WTC11 (cell line): Measurements from ENCODE around the gene PTPRB.

Experiments used
- ATF1 ChIP-seq: sonication (generic); formaldehyde crosslinking; IDR thresholded peaks from 2 replicates; pipeline ENCODE4 v1.8.1; 2023; ENCODE audit warnings: mild to moderate bottlenecking, moderate library complexity, missing genetic modification reagents
- SP1 ChIP-seq: sonication (generic); formaldehyde crosslinking; conservative IDR thresholded peaks from 2 replicates; pipeline ENCODE4 v1.8.1; 2022; ENCODE audit warnings: missing genetic modification reagents
- ZNF138 ChIP-seq: sonication (generic); formaldehyde crosslinking; conservative IDR thresholded peaks from 2 replicates; pipeline ENCODE4 v1.8.1; 2022; ENCODE audit warnings: mild to moderate bottlenecking, moderate library complexity, missing genetic modification reagents
- TF ChIP-seq, protein P1 (sequence below): sonication (generic); formaldehyde crosslinking; IDR thresholded peaks from 2 replicates; pipeline ENCODE4 v1.8.1; 2023; ENCODE audit warnings: mild to moderate bottlenecking, missing genetic modification reagents, borderline replicate concordance
- TF ChIP-seq, protein P2 (sequence below): fragments of 200-600 bp; IDR thresholded peaks from 2 replicates; pipeline ENCODE4 v1.8.0; 2022; ENCODE audit warnings: antibody characterized with exemption

DNA sequence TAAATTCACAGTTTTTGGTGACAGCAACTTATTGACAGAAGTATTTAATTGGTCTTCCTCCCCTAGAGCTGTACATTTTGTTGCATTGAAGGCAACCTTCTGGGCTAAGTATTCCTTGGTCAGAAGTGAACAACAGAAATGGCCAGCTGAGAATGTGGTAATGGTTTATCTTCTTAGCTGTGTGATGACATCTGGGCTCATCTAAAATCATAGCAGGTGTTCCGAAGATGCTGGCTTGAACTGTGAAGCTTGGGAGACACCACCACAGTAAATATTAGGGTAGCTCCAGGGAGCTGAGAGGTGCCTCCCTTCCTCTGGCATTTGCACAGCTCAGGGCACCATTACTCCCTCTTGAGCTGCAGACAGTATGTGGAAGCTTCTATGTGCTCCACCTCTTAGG lies 3.7 kb upstream of the PTPRB start:
- TF ChIP-seq, protein P1, sequence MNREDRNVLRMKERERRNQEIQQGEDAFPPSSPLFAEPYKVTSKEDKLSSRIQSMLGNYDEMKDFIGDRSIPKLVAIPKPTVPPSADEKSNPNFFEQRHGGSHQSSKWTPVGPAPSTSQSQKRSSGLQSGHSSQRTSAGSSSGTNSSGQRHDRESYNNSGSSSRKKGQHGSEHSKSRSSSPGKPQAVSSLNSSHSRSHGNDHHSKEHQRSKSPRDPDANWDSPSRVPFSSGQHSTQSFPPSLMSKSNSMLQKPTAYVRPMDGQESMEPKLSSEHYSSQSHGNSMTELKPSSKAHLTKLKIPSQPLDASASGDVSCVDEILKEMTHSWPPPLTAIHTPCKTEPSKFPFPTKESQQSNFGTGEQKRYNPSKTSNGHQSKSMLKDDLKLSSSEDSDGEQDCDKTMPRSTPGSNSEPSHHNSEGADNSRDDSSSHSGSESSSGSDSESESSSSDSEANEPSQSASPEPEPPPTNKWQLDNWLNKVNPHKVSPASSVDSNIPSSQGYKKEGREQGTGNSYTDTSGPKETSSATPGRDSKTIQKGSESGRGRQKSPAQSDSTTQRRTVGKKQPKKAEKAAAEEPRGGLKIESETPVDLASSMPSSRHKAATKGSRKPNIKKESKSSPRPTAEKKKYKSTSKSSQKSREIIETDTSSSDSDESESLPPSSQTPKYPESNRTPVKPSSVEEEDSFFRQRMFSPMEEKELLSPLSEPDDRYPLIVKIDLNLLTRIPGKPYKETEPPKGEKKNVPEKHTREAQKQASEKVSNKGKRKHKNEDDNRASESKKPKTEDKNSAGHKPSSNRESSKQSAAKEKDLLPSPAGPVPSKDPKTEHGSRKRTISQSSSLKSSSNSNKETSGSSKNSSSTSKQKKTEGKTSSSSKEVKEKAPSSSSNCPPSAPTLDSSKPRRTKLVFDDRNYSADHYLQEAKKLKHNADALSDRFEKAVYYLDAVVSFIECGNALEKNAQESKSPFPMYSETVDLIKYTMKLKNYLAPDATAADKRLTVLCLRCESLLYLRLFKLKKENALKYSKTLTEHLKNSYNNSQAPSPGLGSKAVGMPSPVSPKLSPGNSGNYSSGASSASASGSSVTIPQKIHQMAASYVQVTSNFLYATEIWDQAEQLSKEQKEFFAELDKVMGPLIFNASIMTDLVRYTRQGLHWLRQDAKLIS, result no peak
- TF ChIP-seq, protein P2, sequence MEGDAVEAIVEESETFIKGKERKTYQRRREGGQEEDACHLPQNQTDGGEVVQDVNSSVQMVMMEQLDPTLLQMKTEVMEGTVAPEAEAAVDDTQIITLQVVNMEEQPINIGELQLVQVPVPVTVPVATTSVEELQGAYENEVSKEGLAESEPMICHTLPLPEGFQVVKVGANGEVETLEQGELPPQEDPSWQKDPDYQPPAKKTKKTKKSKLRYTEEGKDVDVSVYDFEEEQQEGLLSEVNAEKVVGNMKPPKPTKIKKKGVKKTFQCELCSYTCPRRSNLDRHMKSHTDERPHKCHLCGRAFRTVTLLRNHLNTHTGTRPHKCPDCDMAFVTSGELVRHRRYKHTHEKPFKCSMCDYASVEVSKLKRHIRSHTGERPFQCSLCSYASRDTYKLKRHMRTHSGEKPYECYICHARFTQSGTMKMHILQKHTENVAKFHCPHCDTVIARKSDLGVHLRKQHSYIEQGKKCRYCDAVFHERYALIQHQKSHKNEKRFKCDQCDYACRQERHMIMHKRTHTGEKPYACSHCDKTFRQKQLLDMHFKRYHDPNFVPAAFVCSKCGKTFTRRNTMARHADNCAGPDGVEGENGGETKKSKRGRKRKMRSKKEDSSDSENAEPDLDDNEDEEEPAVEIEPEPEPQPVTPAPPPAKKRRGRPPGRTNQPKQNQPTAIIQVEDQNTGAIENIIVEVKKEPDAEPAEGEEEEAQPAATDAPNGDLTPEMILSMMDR, result no peak
- no peak for TF ChIP-seq ZNF138
- TF ChIP-seq SP1 (CRISPR knock-in tag), result no peak
- TF ChIP-seq ATF1 (CRISPR knock-in tag), result no peak
